ENCODE measurements around the gene MSRB3. TPM values are rescaled to one million over a fixed set of nuclear protein-coding genes. Genes with fewer than 3 reads are reported as not detected.

The MSRB3 gene
- total RNA-seq, 1 experiment from 2014 or later, result 40.8 TPM

- no peak for DNase-seq (ENCODE audit: low read depth)
Observed at GRCh38 chr12:65325183-65325582, 46.7 kb downstream of the MSRB3 start.

- DNase-seq (ENCODE audit: low read depth), result no peak
Observed at GRCh38 chr12:65326616-65327015, 48.1 kb downstream of the MSRB3 start.

- DNase-seq (ENCODE audit: low read depth), result no peak
Observed at GRCh38 chr12:65327207-65328076, 49.0 kb downstream of the MSRB3 start.

- no peak for DNase-seq (ENCODE audit: low read depth)
Observed at GRCh38 chr12:65329721-65330120, 51.2 kb downstream of the MSRB3 start.

GRCh38 chr12:65330331-65330730, 51.8 kb downstream of the MSRB3 start:
- DNase-seq (ENCODE audit: low read depth), result no peak

GRCh38 chr12:65331456-65331855, 53.0 kb downstream of the MSRB3 start:
- no peak for DNase-seq (ENCODE audit: low read depth)

GRCh38 chr12:65333649-65334048, 55.2 kb downstream of the MSRB3 start:
- no peak for DNase-seq (ENCODE audit: low read depth)

GRCh38 chr12:65334521-65334920, 56.0 kb downstream of the MSRB3 start:
- peak; percentile 29 for DNase-seq (ENCODE audit: low read depth)

GRCh38 chr12:65335021-65335714, 56.7 kb downstream of the MSRB3 start:
- DNase-seq (ENCODE audit: low read depth), result peak; percentile 89

- no peak for DNase-seq (ENCODE audit: low read depth)
Observed at GRCh38 chr12:65335981-65336380, 57.5 kb downstream of the MSRB3 start.

- DNase-seq (ENCODE audit: low read depth), result peak; percentile 25
Observed at GRCh38 chr12:65339161-65339560, 60.7 kb downstream of the MSRB3 start.

- no peak for DNase-seq (ENCODE audit: low read depth)
Observed at GRCh38 chr12:65343230-65343629, 64.7 kb downstream of the MSRB3 start.

- DNase-seq (ENCODE audit: low read depth), result no peak
Observed at GRCh38 chr12:65343801-65344200, 65.3 kb downstream of the MSRB3 start.

GRCh38 chr12:65355461-65355860, 77.0 kb downstream of the MSRB3 start:
- DNase-seq (ENCODE audit: low read depth), result peak; percentile 4

GRCh38 chr12:65362234-65363031, 84.0 kb downstream of the MSRB3 start:
- peak; percentile 3 for DNase-seq (ENCODE audit: low read depth)

- DNase-seq (ENCODE audit: low read depth), result peak; percentile 9
Observed at GRCh38 chr12:65364046-65364445, 85.6 kb downstream of the MSRB3 start.

- no peak for DNase-seq (ENCODE audit: low read depth)
Observed at GRCh38 chr12:65367396-65367795, 88.9 kb downstream of the MSRB3 start.

- DNase-seq (ENCODE audit: low read depth), result no peak
Observed at GRCh38 chr12:65368055-65368454, 89.6 kb downstream of the MSRB3 start.

GRCh38 chr12:65372574-65372973, 94.1 kb downstream of the MSRB3 start:
- DNase-seq (ENCODE audit: low read depth), result no peak

GRCh38 chr12:65384240-65384639, 105.8 kb downstream of the MSRB3 start:
- no peak for DNase-seq (ENCODE audit: low read depth)

- no peak for DNase-seq (ENCODE audit: low read depth)
Observed at GRCh38 chr12:65387396-65387795, 108.9 kb downstream of the MSRB3 start.

GRCh38 chr12:65389436-65389835, 111.0 kb downstream of the MSRB3 start:
- DNase-seq (ENCODE audit: low read depth), result no peak
